MM.1S (cell line): Measurements from ENCODE around the gene SEPSECS.

Experiments
- DNase-seq: peaks from one replicate; pipeline ENCODE4 v3.0.0-alpha.2; 2015
- H2AFZ ChIP-seq: fragments of 300-600 bp; sonication (generic); 2 replicates; pipeline ENCODE4 v1.6.0; 2016; ENCODE audit warnings: antibody characterized with exemption, low read length
- H3F3A ChIP-seq: fragments of 300-600 bp; sonication (generic); 2 replicates; pipeline ENCODE4 v1.6.1; 2016; ENCODE audit warnings: mild to moderate bottlenecking, antibody characterized with exemption, low read length, moderate library complexity, mixed read lengths; ENCODE audit not compliant: insufficient read depth
- H3K27ac ChIP-seq: fragments of 300-600 bp; sonication (generic); 2 replicates; pipeline ENCODE4 v1.5.1; 2016; ENCODE audit warnings: mild to moderate bottlenecking, low read length
- H3K27me3 ChIP-seq: fragments of 300-600 bp; sonication (generic); replicated peaks from 2 replicates; pipeline ENCODE4 v1.6.0; 2016; ENCODE audit warnings: low read length; ENCODE audit not compliant: insufficient read depth
- H3K36me3 ChIP-seq: fragments of 300-600 bp; sonication (generic); replicated peaks from 2 replicates; pipeline ENCODE4 v1.6.1; 2016; ENCODE audit warnings: mild to moderate bottlenecking, low read length, mixed read lengths; ENCODE audit not compliant: insufficient read depth
- H3K4me1 ChIP-seq: fragments of 300-600 bp; sonication (generic); 2 replicates; pipeline ENCODE4 v1.6.1; 2016; ENCODE audit warnings: low read length, mixed read lengths
- H3K4me2 ChIP-seq: fragments of 300-600 bp; sonication (generic); 2 replicates; pipeline ENCODE4 v1.6.0; 2016; ENCODE audit warnings: low read depth, low read length
- H3K4me3 ChIP-seq: fragments of 300-600 bp; sonication (generic); 2 replicates; pipeline ENCODE4 v1.5.1; 2016; ENCODE audit warnings: low read length, mixed read lengths
- H3K79me2 ChIP-seq: fragments of 300-600 bp; sonication (generic); 2 replicates; pipeline ENCODE4 v1.6.1; 2016; ENCODE audit warnings: mixed run types, low read length, mixed read lengths
- H3K9ac ChIP-seq: fragments of 300-600 bp; sonication (generic); 2 replicates; pipeline ENCODE4 v1.6.1; 2016; ENCODE audit warnings: low read length, mixed read lengths
- H3K9me2 ChIP-seq: fragments of 300-600 bp; sonication (generic); replicated peaks from 2 replicates; pipeline ENCODE4 v1.6.1; 2016; ENCODE audit warnings: mild to moderate bottlenecking, low read length, mixed read lengths; ENCODE audit not compliant: insufficient read depth
- H3K9me3 ChIP-seq: fragments of 300-600 bp; sonication (generic); replicated peaks from 2 replicates; pipeline ENCODE4 v1.6.1; 2016; ENCODE audit warnings: mild to moderate bottlenecking, low read length, mixed read lengths; ENCODE audit not compliant: insufficient read depth
- H4K20me1 ChIP-seq: fragments of 300-600 bp; sonication (generic); 2 replicates; pipeline ENCODE4 v1.6.1; 2016; ENCODE audit warnings: mild to moderate bottlenecking, low read length, moderate library complexity, mixed read lengths; ENCODE audit not compliant: insufficient read depth
- CTCF ChIP-seq: fragments of 300-600 bp; sonication (generic); IDR thresholded peaks from 2 replicates; pipeline ENCODE4 v1.5.1; 2016; ENCODE audit warnings: antibody characterized with exemption, low read length, mixed read lengths
- EZH2 ChIP-seq: fragments of 300-600 bp; sonication (generic); optimal IDR thresholded peaks from 2 replicates; pipeline ENCODE3; 2017; ENCODE audit warnings: low read depth, mild to moderate bottlenecking, antibody characterized with exemption, low read length, mixed read lengths
- EZH2phosphoT487 ChIP-seq: fragments of 300-600 bp; sonication (generic); IDR thresholded peaks from 2 replicates; pipeline ENCODE4 v1.6.1; 2018; ENCODE audit warnings: antibody characterized with exemption, low read length

The SEPSECS gene

DNA sequence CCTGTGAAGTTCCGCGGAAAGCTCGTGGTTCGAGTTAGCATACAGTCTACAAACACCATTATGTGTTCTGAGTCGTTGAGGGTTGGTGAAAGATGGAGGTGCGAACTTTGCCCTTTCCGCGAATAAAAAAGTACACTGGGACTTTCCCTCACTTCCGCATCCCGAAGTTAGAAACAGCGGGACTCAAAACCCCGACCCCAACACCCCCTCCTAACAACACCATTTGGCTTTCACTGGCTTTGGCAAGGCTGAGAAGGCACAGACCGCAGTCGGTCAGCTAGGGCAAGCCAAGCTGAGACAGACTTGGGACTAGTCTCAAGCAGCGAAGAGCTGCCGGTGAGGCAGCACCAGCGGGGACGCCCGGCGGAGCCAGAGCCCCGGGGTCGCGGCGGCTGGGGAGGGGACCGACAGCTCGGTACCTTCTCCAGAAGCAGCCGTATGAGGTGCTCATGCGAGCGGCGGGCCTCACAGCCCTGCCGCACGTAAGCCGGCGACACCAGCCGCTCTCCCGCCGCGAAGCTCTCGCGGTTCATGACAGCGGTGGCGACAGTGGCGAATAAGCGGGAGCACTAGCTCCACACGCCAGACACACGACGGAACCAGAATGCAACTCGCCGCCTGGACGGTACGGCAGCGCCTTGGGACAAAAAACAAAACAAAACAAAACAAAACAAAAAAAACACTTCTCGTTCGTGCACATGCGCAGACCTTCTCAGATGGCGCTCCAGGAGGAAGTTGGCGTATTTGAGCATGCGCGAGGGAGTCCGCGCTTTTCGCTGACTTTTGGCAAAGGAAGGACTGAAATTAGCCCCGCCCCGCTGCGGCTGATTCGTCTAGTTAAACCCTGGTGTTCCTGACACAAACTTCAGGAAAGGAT is at the start of gene SEPSECS:
Gene SEPSECS, minus strand, starts transcription at position 613 of the 877 bp plus-strand sequence. Its CDS starts 80 bp downstream, at position 533.
- Histone ChIP-seq H3K27ac (peak within 1 kb of the TSS; percentile 79), H3F3A (peaks cover 22% of the 10 kb centered on the region), H2AFZ (peak within 1 kb of the TSS; percentile 81), H3K36me3 (no peaks in the 10 kb centered on the region), H3K27me3 (no peaks in the 10 kb centered on the region), H4K20me1 (no peaks in the 10 kb centered on the region), H3K4me2 (peak within 1 kb of the TSS; percentile 80), H3K4me1 (peaks cover 8% of the 10 kb centered on the region; the same call in 1 of the 2 replicates), H3K9me3 (no peaks in the 10 kb centered on the region), H3K79me2 (peaks cover 34% of the 10 kb centered on the region), H3K4me3 (peak within 1 kb of the TSS; percentile 79), H3K9ac (peak within 1 kb of the TSS; percentile 78), H3K9me2 (no peaks in the 10 kb centered on the region)
- TF ChIP-seq CTCF (no peak), EZH2 (no peak), EZH2phosphoT487 (no peak)
- DNase-seq = peak; percentile 99

DNA sequence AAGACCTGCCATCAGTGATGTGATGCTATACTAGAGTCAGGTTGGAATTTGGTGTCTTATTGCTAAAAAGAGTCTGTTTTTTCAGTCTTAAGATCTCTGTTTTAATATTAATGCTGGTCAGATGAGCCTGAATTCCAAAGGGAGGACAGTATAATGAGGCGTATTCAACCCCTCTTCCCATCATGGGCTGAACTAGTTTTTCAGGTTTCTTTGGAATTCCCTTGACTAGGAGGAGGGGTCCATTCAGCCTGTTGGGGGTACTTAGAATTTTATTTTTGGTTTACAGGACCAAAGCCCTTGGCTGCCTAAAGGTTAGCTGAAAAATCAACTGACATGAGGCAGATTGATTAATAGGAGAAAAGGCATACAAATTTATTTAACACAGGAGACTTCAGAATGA is 49.5 kb upstream of the SEPSECS start:
- Histone ChIP-seq H4K20me1 (no peaks in the 10 kb centered on the region), H3F3A (no peaks in the 10 kb centered on the region), H3K4me3 (no peak overlapping the region), H3K4me1 (no peaks in the 10 kb centered on the region), H3K9me2 (no peaks in the 10 kb centered on the region), H3K27me3 (no peaks in the 10 kb centered on the region), H3K27ac (no peak overlapping the region), H2AFZ (no peak overlapping the region), H3K9ac (no peak overlapping the region), H3K79me2 (no peaks in the 10 kb centered on the region), H3K4me2 (no peak overlapping the region), H3K36me3 (no peaks in the 10 kb centered on the region), H3K9me3 (no peaks in the 10 kb centered on the region)
- no peak for DNase-seq
- TF ChIP-seq EZH2phosphoT487 = no peak
- no peak for TF ChIP-seq EZH2
- no peak for TF ChIP-seq CTCF

DNA sequence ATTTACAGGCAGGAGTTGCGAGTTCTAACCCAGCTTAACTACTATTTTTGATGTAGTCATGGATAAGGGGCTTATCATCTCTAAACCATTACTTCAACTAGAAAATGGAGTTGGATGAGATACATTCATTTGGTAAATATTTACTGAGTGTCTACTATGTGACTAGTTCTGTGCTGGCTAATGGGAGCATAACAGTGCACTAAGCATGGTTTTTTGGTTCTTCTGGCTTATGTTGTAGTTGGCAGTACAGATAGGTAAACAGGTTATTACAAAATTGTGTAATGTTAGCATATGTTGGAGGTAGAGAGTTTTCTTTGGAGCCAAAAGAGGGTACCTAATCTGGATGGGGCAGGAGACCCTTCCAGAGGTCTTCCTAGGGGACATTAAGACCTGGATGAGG is 47.7 kb upstream of the SEPSECS start:
- Histone ChIP-seq H2AFZ (no peak overlapping the region), H4K20me1 (no peaks in the 10 kb centered on the region), H3K9ac (no peak overlapping the region), H3K4me3 (no peak overlapping the region), H3K36me3 (no peaks in the 10 kb centered on the region), H3K79me2 (no peaks in the 10 kb centered on the region), H3K4me1 (no peaks in the 10 kb centered on the region), H3K9me3 (no peaks in the 10 kb centered on the region), H3K4me2 (no peak overlapping the region), H3F3A (no peaks in the 10 kb centered on the region), H3K27me3 (no peaks in the 10 kb centered on the region), H3K9me2 (no peaks in the 10 kb centered on the region), H3K27ac (no peak overlapping the region)
- TF ChIP-seq CTCF = no peak
- no peak for TF ChIP-seq EZH2
- TF ChIP-seq EZH2phosphoT487 = no peak
- no peak for DNase-seq
